COLO668 (cell line): ENCODE results near the gene QPRT.
"Not testable (repeated sequence)": the region's sequence is repeated elsewhere in the genome, so short reads cannot be mapped to it uniquely, and the experiment has no call there.

Source experiments
- DNase-seq: peaks from one replicate; lab custom pipeline; 2025; ENCODE audit not compliant: unreplicated experiment; lab: John Stamatoyannopoulos, UW

Gene QPRT

GRCh38 chr16:29744541-29745101, 65.6 kb downstream of the QPRT start:
- DNase-seq, result no peak

DNA sequence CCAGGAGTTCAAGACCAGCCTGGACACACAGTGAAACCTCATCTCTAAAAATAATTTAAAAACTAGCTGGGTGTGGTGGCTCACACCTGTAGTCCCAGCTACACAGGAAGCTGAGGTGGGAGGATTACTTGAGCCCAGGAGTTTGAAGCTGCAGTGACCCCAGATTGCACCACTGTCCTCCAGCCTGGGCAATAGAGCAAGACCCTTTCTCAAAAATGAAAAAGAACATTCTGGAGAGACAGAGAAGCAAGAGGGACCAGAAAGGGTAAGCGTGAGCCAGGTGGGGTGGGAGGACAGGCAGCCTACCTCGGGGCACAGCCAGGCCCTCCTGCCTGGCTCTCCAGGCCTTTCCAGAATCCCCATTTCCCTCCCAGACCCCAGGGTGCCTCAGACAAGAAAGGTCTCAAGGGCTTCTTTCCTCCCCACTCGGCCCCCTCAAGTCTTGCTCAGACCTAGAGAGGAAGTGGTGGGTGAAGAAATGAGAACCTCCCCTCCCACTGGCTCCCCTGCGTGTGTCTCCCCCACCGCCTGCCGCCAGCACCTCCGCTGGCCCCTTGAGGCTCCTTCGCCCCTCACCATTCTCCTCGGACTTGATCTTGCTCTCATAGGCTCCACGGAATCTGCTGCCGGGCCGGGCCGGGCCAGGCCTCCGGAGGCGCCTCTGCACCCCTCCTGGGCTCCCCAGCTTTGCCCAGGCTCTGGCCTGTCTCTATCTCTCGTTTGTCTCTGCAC, 66.3 kb downstream of the QPRT start:
- no peak for DNase-seq

GRCh38 chr16:29745853-29746345, 66.9 kb downstream of the QPRT start, which contains the start of gene C16orf54:
Gene C16orf54, minus strand, starts transcription at chr16:29745990. Its CDS starts 1,039 bp downstream, at chr16:29744951.
- no peak for DNase-seq

GRCh38 chr16:29746518-29746917, 67.5 kb downstream of the QPRT start:
- not testable (repeated sequence) for DNase-seq
